ENCODE measurements around the gene TECPR2.
"Not testable (repeated sequence)": the region's sequence is repeated elsewhere in the genome, so short reads cannot be mapped to it uniquely, and the experiment has no call there.

Gene TECPR2

DNA sequence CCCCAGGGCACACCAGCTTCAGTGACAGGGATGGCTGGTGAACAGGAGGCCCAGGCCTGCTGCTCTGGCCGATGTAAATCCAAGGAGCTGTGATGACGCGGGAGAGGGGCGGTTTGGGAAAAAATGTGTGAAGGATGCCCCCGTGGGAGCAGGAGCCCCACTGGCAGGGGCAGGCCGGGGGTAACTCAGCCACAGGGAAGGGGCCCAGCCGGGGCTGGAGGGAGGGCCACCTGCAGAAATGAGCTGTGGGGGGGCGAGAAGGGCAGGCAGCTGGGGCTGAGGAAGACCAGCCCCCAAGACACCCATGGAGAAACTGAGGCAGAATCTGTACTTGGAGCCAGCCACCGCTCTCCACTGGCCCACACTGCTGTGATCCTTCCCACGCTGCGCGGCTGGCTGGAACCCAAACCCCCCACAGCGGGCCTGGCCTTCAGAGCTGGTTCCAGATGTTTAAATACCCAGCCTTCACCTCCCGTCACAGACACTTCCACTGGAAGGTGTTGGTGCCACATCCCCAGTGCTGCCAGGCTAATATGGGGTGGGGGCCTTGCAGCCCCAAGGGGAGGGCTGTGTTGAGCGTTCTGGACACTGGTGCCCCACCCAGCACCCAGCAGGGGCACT, 175.3 kb downstream of the TECPR2 start:
- Histone ChIP-seq H3K9ac (ENCODE audit: low read length in 5 of 5) (no peak overlapping the region), H3K27me3 (ENCODE audit: control insufficient read depth in 5 of 5, insufficient read depth in 4 of 5, low read length in 5 of 5) (peaks cover 5 to 12% (median 7%) of the 10 kb centered on the region in 5 donors), H3K4me1 (ENCODE audit: control insufficient read depth in 5 of 5, insufficient read depth in 5 of 5, low read length in 5 of 5) (peaks cover 0 to 12% (median 8%) of the 10 kb centered on the region in 5 donors), H3K9me3 (ENCODE audit: control insufficient read depth in 5 of 5, low read length in 5 of 5) (no peaks in the 10 kb centered on the region), H3K4me3 (ENCODE audit: low read depth in 1 of 5, low read length in 5 of 5) (no peak overlapping the region), H3K36me3 (ENCODE audit: control insufficient read depth in 5 of 5, insufficient read depth in 5 of 5, low read length in 5 of 5) (no peaks in the 10 kb centered on the region), H3K27ac (ENCODE audit: low read depth, low read length) (no peak overlapping the region)

DNA sequence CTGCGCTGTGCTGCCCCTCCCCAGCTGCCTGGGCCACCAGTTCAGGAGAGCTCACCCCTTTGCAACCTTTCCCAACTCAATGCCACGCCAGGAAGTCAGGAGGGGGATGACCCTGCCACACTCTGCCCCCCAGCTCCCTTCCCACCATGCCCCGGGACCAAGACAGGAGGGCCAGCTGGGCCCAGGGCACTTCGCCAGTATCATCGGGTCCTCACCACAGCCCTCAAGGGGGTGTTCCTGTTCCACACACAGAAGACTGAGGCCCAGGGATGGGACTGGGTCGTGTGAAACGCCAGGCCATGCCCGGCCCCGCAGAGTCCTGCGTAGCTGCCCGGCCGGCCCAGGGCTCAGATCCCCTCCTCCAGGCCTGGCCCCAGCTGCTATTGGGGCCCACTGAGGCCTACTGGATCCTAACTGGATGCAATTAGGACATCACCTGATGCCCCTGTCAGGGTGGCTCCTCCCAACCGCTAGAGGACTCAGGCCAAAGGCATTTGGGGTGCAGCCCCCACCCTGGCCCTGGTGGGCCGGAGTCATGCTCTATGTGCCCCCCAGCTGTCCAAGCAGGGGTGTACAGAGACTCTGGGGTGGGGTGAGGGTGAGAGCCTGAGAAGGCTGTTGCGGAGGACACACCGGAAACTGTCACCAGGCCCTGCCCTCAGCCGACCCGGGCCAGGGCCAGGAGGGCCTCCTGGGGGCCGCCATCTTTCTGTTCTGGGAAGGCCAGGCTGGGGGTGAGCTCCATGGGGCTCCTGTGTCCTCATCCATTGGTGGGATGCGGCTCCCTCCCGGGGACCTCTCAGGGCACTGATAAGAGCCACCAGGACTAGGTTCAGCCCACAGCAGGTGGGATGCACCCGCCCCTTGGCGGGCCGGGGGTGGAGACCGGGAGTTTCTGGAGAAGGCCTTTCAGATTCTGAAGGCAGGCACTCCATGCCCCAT, 176.1 kb downstream of the TECPR2 start:
- H3K36me3 ChIP-seq (ENCODE audit: control insufficient read depth in 5 of 5, insufficient read depth in 5 of 5, low read length in 5 of 5): no peaks in the 10 kb centered on the region
- H3K9ac ChIP-seq (ENCODE audit: low read length in 5 of 5): no peak overlapping the region
- H3K9me3 ChIP-seq (ENCODE audit: control insufficient read depth in 5 of 5, low read length in 5 of 5): no peaks in the 10 kb centered on the region
- no peak overlapping the region for H3K27ac ChIP-seq (ENCODE audit: low read depth, low read length)
- H3K4me1 ChIP-seq (ENCODE audit: control insufficient read depth in 5 of 5, insufficient read depth in 5 of 5, low read length in 5 of 5): peaks cover 0 to 12% (median 8%) of the 10 kb centered on the region in 5 donors
- H3K4me3 ChIP-seq (ENCODE audit: low read depth in 1 of 5, low read length in 5 of 5): no peak overlapping the region
- H3K27me3 ChIP-seq (ENCODE audit: control insufficient read depth in 5 of 5, insufficient read depth in 4 of 5, low read length in 5 of 5): peaks cover 5 to 12% (median 12%) of the 10 kb centered on the region in 5 donors

DNA sequence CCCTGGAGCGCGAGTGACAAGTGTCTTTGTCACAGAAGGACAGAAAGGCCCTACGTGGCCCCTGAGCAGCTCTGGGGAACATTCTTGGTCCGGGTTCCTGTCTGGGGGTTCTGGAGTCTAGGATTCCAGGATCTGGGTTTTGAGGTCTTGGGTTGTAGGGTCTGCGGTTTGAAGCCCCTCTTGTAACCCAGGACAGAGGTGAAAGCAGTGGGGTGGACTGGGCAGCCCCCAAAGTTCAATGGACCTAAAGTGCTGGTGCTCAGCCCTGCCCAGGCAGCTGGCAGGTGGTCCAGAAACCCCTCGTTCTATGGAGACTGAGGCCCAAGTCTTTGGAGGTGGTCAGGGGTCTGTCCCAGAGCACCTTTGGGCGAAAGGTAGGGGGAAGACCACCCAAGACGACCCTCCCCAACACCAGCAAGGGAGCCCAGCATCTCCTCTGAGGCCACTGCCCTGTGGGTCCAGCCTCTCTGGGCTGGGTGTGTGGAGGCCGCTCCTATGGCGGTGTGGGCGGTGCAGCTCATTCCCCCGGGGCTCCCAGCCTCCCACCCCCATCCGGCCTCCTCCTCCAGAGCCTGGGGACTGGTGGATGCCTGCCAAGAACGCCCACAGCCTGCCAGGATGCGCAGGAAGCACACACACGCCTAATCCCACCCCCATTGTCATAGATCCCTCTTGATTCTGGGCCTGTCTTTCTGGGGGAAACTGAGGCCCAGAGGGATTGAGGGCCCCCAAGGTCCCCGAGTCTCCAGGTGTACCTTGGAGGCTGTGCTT, 177.0 kb downstream of the TECPR2 start:
- no peaks in the 10 kb centered on the region for H3K9me3 ChIP-seq (ENCODE audit: control insufficient read depth in 5 of 5, low read length in 5 of 5)
- no peak overlapping the region for H3K27ac ChIP-seq (ENCODE audit: low read depth, low read length)

DNA sequence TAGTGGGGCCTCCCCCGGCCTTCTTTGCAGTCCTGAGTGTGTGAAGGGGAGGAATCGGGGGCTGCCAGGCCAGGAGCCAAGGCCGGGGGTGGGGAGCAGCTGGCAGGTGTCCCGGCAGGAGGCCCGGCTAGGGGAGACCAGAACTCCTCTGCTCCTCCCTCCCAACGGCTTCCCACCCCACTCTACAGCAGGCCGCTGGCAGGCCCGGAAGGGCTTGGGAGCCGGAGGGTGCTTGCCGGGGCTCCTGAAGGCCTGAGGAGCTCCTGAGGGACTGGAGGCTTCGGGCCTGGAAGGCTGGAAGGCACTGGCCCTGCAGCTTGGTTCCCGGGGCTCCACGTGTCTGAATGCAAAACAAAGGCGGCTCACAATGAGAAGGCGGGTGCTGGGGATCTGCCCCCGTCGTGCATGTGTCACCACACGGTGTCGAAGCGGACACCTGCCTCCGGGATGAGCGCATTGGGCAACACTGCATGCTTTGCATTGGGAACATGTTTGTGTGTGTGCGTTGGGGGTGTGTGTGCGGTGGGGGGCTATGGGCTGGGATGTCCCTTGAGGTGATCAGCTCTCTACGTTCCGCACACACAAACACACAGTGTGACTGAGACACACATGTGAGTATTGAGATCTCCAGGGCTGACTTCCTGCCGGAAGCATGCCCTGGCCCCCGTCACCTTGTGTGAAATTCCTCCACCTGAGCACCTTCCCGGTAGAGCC, 177.7 kb downstream of the TECPR2 start:
- Histone ChIP-seq H3K36me3 (ENCODE audit: control insufficient read depth in 5 of 5, insufficient read depth in 5 of 5, low read length in 5 of 5) (no peaks in the 10 kb centered on the region), H3K27me3 (ENCODE audit: control insufficient read depth in 5 of 5, insufficient read depth in 4 of 5, low read length in 5 of 5) (peaks cover 19 to 22% (median 20%) of the 10 kb centered on the region in 5 donors), H3K9me3 (ENCODE audit: control insufficient read depth in 5 of 5, low read length in 5 of 5) (no peaks in the 10 kb centered on the region), H3K9ac (ENCODE audit: low read length in 5 of 5) (no peak overlapping the region), H3K4me3 (ENCODE audit: low read depth in 1 of 5, low read length in 5 of 5) (no peak overlapping the region), H3K4me1 (ENCODE audit: control insufficient read depth in 5 of 5, insufficient read depth in 5 of 5, low read length in 5 of 5) (peaks cover 0 to 20% (median 17%) of the 10 kb centered on the region in 5 donors), H3K27ac (ENCODE audit: low read depth, low read length) (no peak overlapping the region)

More for the DNA sequence above, 177.0 kb downstream of the TECPR2 start:
- Histone ChIP-seq H3K27me3 (ENCODE audit: control insufficient read depth in 5 of 5, insufficient read depth in 4 of 5, low read length in 5 of 5) (peaks cover 11 to 17% (median 14%) of the 10 kb centered on the region in 5 donors), H3K9ac (ENCODE audit: low read length in 5 of 5) (no peak overlapping the region), H3K4me3 (ENCODE audit: low read depth in 1 of 5, low read length in 5 of 5) (no peak overlapping the region), H3K4me1 (ENCODE audit: control insufficient read depth in 5 of 5, insufficient read depth in 5 of 5, low read length in 5 of 5) (peaks cover 0 to 12% (median 12%) of the 10 kb centered on the region in 5 donors), H3K36me3 (ENCODE audit: control insufficient read depth in 5 of 5, insufficient read depth in 5 of 5, low read length in 5 of 5) (no peaks in the 10 kb centered on the region)

DNA sequence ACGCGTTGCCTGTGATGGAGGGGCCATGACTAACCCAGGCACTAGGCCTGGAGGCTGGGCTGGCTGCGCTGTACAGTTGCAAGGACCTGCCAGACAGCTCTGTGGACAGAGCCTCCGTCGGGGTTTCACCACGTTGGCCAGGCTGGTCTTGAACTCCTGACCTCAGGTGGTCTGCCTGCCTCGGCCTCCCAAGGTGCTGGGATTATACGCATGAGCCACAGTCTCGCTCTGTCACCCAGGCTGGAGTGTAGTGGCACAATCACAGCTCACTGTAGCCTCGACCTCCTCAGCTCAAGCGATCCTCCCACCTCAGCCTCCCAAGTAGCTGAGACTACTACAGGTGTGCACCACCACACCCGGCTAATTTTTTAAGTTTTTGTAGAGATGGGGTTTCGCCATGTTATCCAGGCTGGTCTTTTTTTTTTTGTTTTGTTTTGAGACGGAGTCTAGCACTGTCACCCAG, 178.3 kb downstream of the TECPR2 start:
- H3K4me1 ChIP-seq (ENCODE audit: control insufficient read depth in 5 of 5, insufficient read depth in 5 of 5, low read length in 5 of 5): peaks cover 0 to 26% (median 21%) of the 10 kb centered on the region in 5 donors

DNA sequence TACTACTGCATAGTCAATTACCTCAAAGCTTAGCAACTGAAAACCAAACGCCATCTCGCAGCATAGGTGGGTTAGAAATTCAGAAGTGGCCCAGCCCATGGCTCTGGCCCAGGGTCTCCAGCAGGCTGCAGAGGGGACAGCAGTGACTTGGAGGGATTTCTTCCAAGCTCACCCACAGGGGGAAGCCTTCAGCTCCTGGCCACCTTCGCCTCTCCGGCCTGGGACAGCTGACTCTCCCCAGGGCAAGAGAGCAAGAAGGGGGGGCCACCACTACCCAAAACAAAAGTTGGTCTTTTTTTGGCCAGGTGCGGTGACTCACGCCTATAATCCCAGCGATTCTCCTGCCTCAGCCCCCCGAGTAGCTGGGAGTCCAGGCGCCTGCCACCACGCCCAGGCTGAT, 179.0 kb downstream of the TECPR2 start:
- Histone ChIP-seq H3K9ac (ENCODE audit: low read length in 5 of 5) (no peak overlapping the region), H3K27me3 (ENCODE audit: control insufficient read depth in 5 of 5, insufficient read depth in 4 of 5, low read length in 5 of 5) (peaks cover 23 to 28% (median 26%) of the 10 kb centered on the region in 5 donors), H3K9me3 (ENCODE audit: control insufficient read depth in 5 of 5, low read length in 5 of 5) (no peaks in the 10 kb centered on the region), H3K36me3 (ENCODE audit: control insufficient read depth in 5 of 5, insufficient read depth in 5 of 5, low read length in 5 of 5) (no peaks in the 10 kb centered on the region), H3K4me3 (ENCODE audit: low read depth in 1 of 5, low read length in 5 of 5) (no peak overlapping the region), H3K4me1 (ENCODE audit: control insufficient read depth in 5 of 5, insufficient read depth in 5 of 5, low read length in 5 of 5) (peaks cover 0 to 26% (median 21%) of the 10 kb centered on the region in 5 donors), H3K27ac (ENCODE audit: low read depth, low read length) (no peak overlapping the region)

More for the DNA sequence above, 178.3 kb downstream of the TECPR2 start:
- not testable (repeated sequence) for H3K27ac ChIP-seq (ENCODE audit: low read depth, low read length); H3K9me3 ChIP-seq (ENCODE audit: control insufficient read depth in 5 of 5, low read length in 5 of 5); H3K36me3 ChIP-seq (ENCODE audit: control insufficient read depth in 5 of 5, insufficient read depth in 5 of 5, low read length in 5 of 5); H3K4me3 ChIP-seq (ENCODE audit: low read depth in 1 of 5, low read length in 5 of 5); H3K9ac ChIP-seq (ENCODE audit: low read length in 5 of 5)
- peaks cover 23 to 28% (median 25%) of the 10 kb centered on the region in 5 donors for H3K27me3 ChIP-seq (ENCODE audit: control insufficient read depth in 5 of 5, insufficient read depth in 4 of 5, low read length in 5 of 5)

DNA sequence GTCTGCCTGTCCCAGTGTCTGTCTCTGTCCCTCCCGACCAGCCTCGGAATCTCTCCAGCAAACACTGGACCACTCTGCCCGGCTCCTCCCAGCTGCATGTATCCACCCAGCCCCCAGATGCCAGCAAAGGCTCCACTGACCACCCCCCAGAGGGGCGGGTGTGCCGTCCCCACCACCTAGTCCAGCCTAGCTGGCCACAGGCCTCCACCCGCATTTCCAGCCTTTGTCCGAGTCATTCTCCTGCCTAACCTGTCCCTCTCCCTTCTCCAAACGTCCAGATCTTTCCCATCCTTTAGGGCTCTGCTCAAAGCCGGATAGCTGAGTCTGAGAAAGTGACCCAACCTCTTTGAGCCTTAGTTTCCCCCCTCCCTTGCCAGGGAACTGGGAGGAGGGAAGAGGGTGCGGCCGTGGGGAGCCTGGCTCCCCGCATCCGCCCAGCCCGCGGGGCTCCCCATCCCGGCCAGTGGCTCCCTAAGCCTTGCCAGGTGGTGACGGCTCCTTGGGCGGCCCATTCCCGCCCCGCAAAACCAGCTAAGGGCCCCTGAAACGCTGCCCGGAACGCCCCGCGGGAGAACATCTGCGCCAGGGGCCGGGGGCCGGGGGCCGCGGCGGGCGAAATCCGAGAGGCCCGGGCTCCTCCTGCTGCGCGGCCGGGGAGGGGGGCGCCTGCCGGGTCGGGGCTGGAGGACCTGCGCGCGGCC, 181.5 kb downstream of the TECPR2 start:
- Histone ChIP-seq H3K27me3 (ENCODE audit: control insufficient read depth in 5 of 5, insufficient read depth in 4 of 5, low read length in 5 of 5) (peaks cover 20 to 28% (median 25%) of the 10 kb centered on the region in 5 donors), H3K9ac (ENCODE audit: low read length in 5 of 5) (no peak overlapping the region), H3K4me1 (ENCODE audit: control insufficient read depth in 5 of 5, insufficient read depth in 5 of 5, low read length in 5 of 5) (peaks cover 0 to 26% (median 24%) of the 10 kb centered on the region in 5 donors), H3K4me3 (ENCODE audit: low read depth in 1 of 5, low read length in 5 of 5) (peak overlapping the region in 1 of 5 donors; percentile 26), H3K27ac (ENCODE audit: low read depth, low read length) (no peak overlapping the region), H3K9me3 (ENCODE audit: control insufficient read depth in 5 of 5, low read length in 5 of 5) (no peaks in the 10 kb centered on the region), H3K36me3 (ENCODE audit: control insufficient read depth in 5 of 5, insufficient read depth in 5 of 5, low read length in 5 of 5) (no peaks in the 10 kb centered on the region)

DNA sequence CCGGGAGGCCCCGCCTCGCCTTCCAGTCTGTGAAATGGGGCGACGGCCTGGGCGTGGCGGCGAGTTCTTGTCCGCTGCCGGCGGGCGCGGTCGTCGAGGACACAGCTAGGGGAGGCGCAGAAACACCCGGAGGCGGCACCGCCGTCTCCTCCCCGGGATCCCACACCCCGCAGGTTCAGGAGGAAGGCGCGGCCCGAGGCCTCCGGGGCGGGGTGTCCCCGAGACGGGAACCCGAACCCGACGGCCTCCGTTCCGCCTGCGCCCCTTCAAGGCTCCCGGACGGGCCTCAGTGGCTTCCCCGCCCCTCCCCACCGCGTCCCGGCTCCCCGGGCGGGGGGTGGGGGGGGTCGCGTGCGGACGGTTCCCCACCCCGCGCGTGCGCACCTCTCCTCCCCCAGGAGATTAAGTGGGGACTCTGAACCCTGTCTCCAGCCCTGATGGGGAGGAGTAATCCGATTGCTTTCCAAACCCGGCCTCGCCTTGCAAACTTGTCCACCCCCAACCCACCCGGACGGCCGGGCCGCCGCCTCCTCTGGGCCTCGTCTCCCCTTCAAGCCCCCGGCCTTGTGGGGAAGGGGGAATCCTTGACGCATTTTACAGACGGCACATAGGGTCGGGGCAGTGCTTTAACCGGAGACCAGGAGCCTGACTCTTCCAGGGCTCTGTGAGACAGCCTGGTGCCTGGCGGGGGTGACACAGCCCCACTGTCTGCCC, 182.2 kb downstream of the TECPR2 start:
- H3K27me3 ChIP-seq (ENCODE audit: control insufficient read depth in 5 of 5, insufficient read depth in 4 of 5, low read length in 5 of 5): peaks cover 20 to 28% (median 23%) of the 10 kb centered on the region in 5 donors
- H3K36me3 ChIP-seq (ENCODE audit: control insufficient read depth in 5 of 5, insufficient read depth in 5 of 5, low read length in 5 of 5): no peaks in the 10 kb centered on the region
- H3K4me3 ChIP-seq (ENCODE audit: low read depth in 1 of 5, low read length in 5 of 5): peak overlapping the region in 1 of 5 donors; percentile 26
- no peaks in the 10 kb centered on the region for H3K9me3 ChIP-seq (ENCODE audit: control insufficient read depth in 5 of 5, low read length in 5 of 5)
- peaks cover 0 to 23% (median 18%) of the 10 kb centered on the region in 5 donors for H3K4me1 ChIP-seq (ENCODE audit: control insufficient read depth in 5 of 5, insufficient read depth in 5 of 5, low read length in 5 of 5)
- no peak overlapping the region for H3K9ac ChIP-seq (ENCODE audit: low read length in 5 of 5)
- H3K27ac ChIP-seq (ENCODE audit: low read depth, low read length): no peak overlapping the region
